ENCODE measurements around the gene POU2AF1. TPM values are rescaled to one million over a fixed set of nuclear protein-coding genes. Genes with fewer than 3 reads are reported as not detected.

Gene POU2AF1
- total RNA-seq, 2 experiments from 2014 or later = 0.52 to 0.78 TPM

GRCh38 chr11:111379602-111380136 lies 594 bp upstream of the POU2AF1 start:
- CTCF ChIA-PET = interaction anchor here (2.0 kb wide), 1 partner anchor 67 kb away, joined by 5 read pairs; no protein-coding TSS in a partner anchor
- no peaks in the 10 kb centered on the region for H3K9me3 ChIP-seq (ENCODE audit: control insufficient read depth in 1 of 2, insufficient read depth in 1 of 2, low read length in 2 of 2)
- no peaks in the 10 kb centered on the region for H3K36me3 ChIP-seq (ENCODE audit: insufficient read depth, low read length)
- peak in 3 of 14 experiments; percentile 0 to 8 (median 6) for DNase-seq
- POLR2A ChIA-PET = interaction anchor here (0.7 to 1.3 kb wide), 8 partner anchors 9 to 950 kb away, joined by 3 to 7 read pairs (median 3); no protein-coding TSS in a partner anchor
- H3K27ac ChIP-seq (ENCODE audit: low read depth in 1 of 2, low read length in 2 of 2) = peak overlapping the region; percentile 23 to 53
- H3K4me3 ChIP-seq (ENCODE audit: low read length) = peak overlapping the region; percentile 50
- H3K27me3 ChIP-seq (ENCODE audit: control insufficient read depth in 1 of 2, insufficient read depth in 2 of 2, low read length in 2 of 2) = no peaks in the 10 kb centered on the region
- no peak for TF ChIP-seq CTCF (IDR thresholded peaks at IDR 0.05)
- no peak for ATAC-seq (ENCODE audit: poor library complexity)
- Mint-ChIP-seq H3K9me3 (no peaks in the 10 kb centered on the region), H3K27me3 (no peaks in the 10 kb centered on the region), H3K27ac (peak overlapping the region; percentile 95), H3K4me3 (peak overlapping the region; percentile 87), H3K36me3 (ENCODE audit: low read depth) (no peaks in the 10 kb centered on the region), H3K4me1 (ENCODE audit: low read depth) (peaks cover 42% of the 10 kb centered on the region)
- peaks cover 20% of the 10 kb centered on the region for H3K4me1 ChIP-seq (ENCODE audit: insufficient read depth, low read length)
- intact Hi-C loops (cut with DNase I, micrococcal nuclease) = no loop called here

GRCh38 chr11:111378185-111378860 lies 752 bp downstream of the POU2AF1 start:
- peak overlapping the region in 1 of 2 donors; percentile 53 for H3K27ac ChIP-seq (ENCODE audit: low read depth in 1 of 2, low read length in 2 of 2)
- Mint-ChIP-seq H3K4me3 (peak overlapping the region; percentile 87), H3K27ac (peak overlapping the region; percentile 95), H3K9me3 (no peaks in the 10 kb centered on the region), H3K4me1 (ENCODE audit: low read depth) (peaks cover 43% of the 10 kb centered on the region), H3K36me3 (ENCODE audit: low read depth) (no peaks in the 10 kb centered on the region), H3K27me3 (no peaks in the 10 kb centered on the region)
- ATAC-seq (ENCODE audit: poor library complexity) = no peak
- intact Hi-C loops (cut with DNase I, micrococcal nuclease) = no loop called here
- no peaks in the 10 kb centered on the region for H3K36me3 ChIP-seq (ENCODE audit: insufficient read depth, low read length)
- H3K4me3 ChIP-seq (ENCODE audit: low read length) = peak overlapping the region; percentile 50
- DNase-seq = no peak
- no peaks in the 10 kb centered on the region for H3K9me3 ChIP-seq (ENCODE audit: control insufficient read depth in 1 of 2, insufficient read depth in 1 of 2, low read length in 2 of 2)
- peaks cover 20% of the 10 kb centered on the region for H3K4me1 ChIP-seq (ENCODE audit: insufficient read depth, low read length)
- H3K27me3 ChIP-seq (ENCODE audit: control insufficient read depth in 1 of 2, insufficient read depth in 2 of 2, low read length in 2 of 2) = no peaks in the 10 kb centered on the region
- ChIA-PET POLR2A (interaction anchor here (0.9 to 1.3 kb wide), 6 partner anchors 11 to 68 kb away, joined by 3 to 7 read pairs (median 4); no protein-coding TSS in a partner anchor), CTCF (interaction anchor here (2.0 kb wide), 1 partner anchor 68 kb away, joined by 5 read pairs; no protein-coding TSS in a partner anchor)
- no peak for TF ChIP-seq CTCF (IDR thresholded peaks at IDR 0.05)

GRCh38 chr11:111376181-111376871 lies 2.7 kb downstream of the POU2AF1 start:
- no peaks in the 10 kb centered on the region for H3K27me3 ChIP-seq (ENCODE audit: control insufficient read depth in 1 of 2, insufficient read depth in 2 of 2, low read length in 2 of 2)
- no peak overlapping the region for H3K27ac ChIP-seq (ENCODE audit: low read depth in 1 of 2, low read length in 2 of 2)
- TF ChIP-seq CTCF (IDR thresholded peaks at IDR 0.05) = no peak
- CTCF ChIA-PET = no interaction called here
- ATAC-seq (ENCODE audit: poor library complexity) (no peak), DNase-seq (no peak)
- Mint-ChIP-seq H3K27me3 (no peaks in the 10 kb centered on the region), H3K36me3 (ENCODE audit: low read depth) (no peaks in the 10 kb centered on the region), H3K4me3 (no peak overlapping the region), H3K4me1 (ENCODE audit: low read depth) (peaks cover 43% of the 10 kb centered on the region), H3K9me3 (no peaks in the 10 kb centered on the region), H3K27ac (peak overlapping the region; percentile 75)
- H3K9me3 ChIP-seq (ENCODE audit: control insufficient read depth in 1 of 2, insufficient read depth in 1 of 2, low read length in 2 of 2) = no peaks in the 10 kb centered on the region
- POLR2A ChIA-PET = interaction anchor here (1.4 kb wide), 1 partner anchor 70 kb away, joined by 3 read pairs; no protein-coding TSS in a partner anchor
- intact Hi-C loops (cut with DNase I, micrococcal nuclease) = no loop called here
- peaks cover 20% of the 10 kb centered on the region for H3K4me1 ChIP-seq (ENCODE audit: insufficient read depth, low read length)
- no peaks in the 10 kb centered on the region for H3K36me3 ChIP-seq (ENCODE audit: insufficient read depth, low read length)
- H3K4me3 ChIP-seq (ENCODE audit: low read length) = no peak overlapping the region
